NOMO-1 treated with DMSO at 0.1 percent for 48 hours (cell line): ENCODE measurements around the gene ANKRD13D.
"Not testable (repeated sequence)": the region's sequence is repeated elsewhere in the genome, so short reads cannot be mapped to it uniquely, and the experiment has no call there.

Experiments used
- DNase-seq: peaks from one replicate; lab custom pipeline; 2025; ENCODE audit not compliant: unreplicated experiment; lab: John Stamatoyannopoulos, UW

The ANKRD13D gene

DNA sequence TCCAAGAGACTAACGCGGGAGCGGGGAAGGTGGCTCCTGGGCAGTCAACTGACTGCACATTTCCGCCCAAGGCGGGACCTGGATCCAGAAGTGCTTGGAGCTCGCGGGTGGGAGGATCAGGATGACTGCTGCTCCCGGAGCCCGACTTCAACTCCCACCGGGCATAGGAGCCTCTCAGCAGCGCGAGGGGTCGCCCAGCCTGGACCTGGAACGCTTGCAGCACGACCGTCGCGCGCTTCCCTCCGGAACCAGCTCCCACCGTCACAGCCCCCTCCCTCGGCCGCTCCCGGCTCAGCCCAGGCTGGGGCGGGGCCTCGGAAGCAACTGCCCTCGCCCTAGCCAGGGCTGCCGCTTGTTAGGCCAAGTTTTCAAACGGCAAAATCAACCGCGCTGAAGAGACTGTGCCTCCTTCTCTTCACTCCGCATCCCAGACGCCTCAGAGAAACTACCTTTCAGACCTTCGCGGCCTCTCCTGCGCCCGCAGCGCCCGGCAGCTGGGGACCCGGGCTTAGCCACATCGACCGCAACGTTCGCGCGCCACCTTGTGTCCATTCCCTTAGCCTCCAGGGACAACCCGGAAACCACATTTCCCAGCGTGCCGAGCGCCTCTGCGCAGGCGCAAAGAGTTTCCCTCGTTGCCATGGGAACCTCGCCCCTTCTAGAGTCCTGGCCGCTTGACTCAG lies 28.2 kb downstream of the ANKRD13D start:
- DNase-seq = peak; percentile 95

DNA sequence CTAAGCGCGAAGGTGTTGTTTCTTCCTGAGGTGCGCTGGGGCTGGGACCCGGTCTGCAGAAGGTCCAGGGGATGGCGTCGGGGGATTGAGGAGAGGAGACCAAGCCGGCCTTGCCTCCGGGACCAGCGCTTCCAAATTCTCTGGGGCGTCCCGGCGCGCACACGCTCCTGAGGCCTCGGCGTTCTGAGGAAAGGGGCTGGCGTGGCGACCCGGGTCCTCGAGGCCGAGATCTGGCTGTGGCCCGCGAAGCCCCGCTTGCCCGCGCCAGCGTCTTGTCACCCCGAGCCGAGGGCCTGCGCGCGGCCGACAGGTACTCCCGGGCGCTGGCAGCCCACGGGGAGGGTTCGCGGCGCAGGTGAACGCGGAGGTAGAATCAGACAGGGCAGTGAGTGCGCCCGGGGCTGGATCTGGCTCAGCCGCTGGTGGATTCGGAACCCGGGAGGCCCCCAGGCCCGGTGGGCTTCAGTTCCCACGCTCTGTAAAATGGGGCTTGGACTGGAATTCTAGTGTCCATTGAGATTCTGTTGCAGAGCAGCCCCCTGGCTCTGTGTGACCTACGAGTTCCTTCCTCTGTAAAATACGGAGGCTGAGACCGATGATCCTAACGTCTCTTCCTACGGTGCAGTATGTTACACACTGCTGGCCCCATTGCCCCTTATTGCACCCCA lies 28.9 kb downstream of the ANKRD13D start:
- DNase-seq = no peak

DNA sequence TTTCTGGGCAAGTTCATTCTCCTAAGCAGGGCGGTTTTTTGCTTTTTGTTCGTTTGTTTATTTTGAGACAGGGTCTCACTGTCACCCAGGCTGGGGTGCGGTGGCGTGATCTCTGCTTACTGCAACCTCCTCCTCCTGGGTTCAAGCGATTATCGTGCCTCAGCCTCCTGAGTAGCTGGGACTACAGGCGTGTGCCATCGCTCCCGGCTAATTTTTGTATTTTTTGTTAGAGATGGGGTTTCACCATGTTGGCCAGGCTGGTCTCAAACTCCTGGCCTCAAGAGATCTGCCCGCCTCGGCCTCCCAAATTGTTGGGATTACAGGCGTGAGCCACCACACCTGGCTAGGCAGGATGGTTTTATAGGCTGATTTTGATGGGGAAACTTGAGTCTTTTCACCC lies 29.8 kb downstream of the ANKRD13D start:
- DNase-seq = not testable (repeated sequence)

DNA sequence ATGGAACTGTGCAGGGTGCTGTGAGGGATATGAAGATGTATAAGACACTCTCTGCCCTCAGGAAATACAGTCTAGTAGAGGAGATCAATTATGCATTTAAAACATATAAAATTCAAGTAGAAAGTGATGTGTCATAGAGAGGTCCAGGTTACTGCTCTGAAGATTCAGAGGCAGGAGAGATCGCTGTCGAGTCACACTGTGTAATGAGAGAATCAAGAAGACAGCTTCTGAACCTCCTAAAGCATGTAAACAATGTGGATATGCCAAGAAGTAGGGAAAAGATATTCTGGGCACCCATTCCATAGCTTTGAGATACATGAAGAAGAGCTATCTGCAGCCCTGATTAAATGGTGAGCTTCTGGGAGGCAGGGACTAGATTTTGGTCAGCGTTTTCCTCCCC lies 30.9 kb downstream of the ANKRD13D start:
- no peak for DNase-seq

DNA sequence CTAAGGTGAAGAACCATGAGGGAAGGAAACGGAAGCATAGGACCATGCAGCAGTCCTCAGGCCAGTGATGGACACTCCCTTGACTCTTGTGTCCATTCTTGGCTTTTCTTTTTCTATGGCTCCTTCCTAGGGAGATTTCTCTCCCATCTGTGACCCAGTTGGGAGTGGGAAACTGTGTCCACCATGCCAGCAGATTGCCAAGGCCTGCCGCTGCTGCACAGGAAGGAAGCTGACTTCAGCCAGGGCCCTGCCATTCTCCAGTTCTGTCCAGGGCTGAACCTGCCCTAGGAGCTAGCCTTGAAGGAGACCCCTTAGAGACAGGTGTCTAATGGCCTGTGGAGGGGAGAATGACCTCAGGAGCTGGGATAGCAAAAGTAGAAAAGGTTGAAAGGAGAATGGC lies 31.6 kb downstream of the ANKRD13D start:
- DNase-seq = no peak

DNA sequence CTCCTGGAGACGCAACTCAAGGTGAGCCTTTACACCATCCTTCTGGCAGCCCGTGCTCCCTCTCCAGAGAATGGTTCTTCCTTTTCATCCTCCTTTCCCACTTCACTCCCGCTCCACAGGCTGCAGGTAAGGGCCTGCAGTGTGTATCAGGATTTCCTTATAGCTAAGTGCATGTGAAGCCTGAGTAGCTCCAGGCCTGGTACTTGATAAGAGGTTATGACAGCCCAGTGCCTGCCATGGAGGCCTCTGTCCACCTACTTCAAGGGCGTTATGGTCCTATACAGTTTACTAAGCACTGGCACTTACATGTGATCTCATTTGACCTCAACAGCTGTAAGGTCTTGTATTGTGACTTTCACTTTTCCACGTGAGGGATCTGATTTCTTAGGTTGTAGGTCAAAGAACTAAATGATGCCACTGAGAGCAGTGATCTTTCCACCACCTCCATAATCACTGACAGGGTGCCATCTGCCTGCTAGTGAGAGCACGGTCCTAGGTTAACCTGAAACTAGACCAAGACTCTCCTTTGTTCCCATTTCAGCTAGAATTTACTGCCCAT lies 32.3 kb downstream of the ANKRD13D start:
- DNase-seq = no peak

DNA sequence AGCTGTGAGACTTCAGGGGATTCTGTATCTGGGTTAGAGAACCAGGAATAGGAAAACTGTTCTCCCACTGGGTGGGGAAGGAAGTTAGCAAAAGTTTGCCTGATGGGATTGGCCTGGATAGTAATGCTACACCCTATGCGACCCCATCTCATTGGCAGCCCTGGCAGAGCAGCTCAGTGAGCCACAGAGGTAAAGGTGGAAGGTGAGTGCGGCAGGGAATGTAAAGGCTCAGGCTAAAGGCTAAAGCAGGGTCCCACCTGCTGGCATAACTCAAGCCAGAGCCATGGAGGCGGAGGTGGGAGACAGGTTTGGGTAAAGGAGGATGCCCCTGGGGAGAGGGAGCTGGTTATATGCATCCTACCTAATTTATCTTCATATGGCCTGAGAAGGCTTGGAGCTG lies 32.9 kb downstream of the ANKRD13D start:
- no peak for DNase-seq

DNA sequence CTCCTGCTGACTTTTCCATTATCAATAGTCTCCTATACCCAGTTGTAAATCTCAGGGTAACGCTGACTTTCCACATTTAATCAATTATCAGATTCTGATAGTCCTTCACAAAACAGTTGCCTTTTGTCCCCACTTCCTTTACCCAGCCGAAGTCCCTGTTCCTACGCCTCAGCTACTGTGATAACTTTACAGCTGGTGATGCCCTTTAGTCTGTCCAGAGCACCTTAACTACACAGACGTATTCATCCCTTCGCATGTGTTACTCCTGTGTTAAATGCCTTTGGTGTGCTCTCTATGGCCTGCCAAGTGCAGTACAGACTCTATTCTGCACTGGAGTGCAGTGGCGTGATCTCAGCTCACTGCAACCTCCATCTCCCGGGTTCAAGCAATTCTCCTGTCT lies 34.4 kb downstream of the ANKRD13D start:
- DNase-seq = no peak

DNA sequence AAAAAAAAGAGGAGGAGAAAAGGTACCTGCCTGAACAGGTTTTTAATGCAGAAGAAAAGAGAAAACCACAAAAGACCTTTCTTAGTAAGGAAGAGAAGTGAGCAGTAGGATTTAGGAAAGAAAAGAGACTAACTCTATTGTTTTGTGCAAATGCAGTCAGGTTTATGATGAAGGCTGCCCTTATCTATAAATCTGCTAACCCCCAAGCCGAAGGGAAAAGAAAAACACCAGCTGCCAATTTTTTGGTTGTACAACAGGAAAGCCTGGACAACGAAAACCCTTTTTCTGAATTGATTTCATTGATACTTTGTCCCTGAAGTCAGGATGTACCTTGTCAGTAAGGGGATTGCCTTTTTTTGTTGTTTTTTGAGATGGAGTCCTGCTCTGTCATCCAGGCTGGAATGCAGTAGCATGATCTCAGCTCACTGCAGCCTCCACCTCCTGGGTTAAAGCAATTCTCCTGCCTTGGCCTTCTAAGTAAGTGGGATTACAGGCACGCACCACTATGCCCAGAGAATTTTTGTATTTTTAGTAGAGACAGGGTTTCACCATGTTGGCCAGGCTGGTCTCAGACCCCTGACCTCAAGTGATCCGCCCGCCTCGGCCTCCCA lies 43.1 kb downstream of the ANKRD13D start:
- no peak for DNase-seq

DNA sequence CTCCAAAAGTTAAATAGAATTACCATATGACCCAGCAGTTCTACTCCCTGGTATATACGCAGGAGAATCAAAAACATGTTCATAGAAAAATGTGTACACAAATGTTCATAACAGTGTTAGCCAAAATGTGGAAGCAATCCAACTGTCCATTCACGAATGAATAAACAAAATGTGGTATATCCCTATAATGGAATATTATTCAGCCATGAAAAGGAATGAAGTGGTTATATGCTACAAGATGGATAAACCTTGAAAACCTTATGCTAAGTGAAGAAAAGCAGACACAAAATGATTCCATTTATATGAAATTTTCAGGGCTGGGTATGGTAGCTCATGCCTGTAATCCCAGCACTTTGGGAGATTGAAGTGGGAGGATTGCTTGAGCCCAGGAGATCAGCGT lies 48.2 kb downstream of the ANKRD13D start:
- no peak for DNase-seq

DNA sequence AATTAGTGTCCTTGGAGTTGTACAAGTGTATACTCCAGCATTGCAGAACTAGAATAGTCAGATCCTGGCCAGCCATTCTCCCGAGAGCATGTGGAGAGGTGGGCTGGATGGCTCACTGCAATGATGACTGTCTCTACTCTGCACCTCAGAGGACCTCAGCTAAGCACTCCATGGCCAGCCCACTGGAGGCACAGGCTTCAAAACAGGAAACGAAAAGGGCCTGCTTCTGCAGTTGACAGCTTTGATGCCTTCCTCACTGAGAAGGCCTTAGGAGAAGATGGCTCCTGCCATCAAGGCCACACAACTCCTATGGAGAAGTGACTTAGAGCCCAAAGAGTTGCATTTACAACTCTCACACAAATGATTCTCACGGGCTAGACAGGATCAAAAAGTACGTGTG lies 55.2 kb downstream of the ANKRD13D start:
- peak; percentile 16 for DNase-seq

DNA sequence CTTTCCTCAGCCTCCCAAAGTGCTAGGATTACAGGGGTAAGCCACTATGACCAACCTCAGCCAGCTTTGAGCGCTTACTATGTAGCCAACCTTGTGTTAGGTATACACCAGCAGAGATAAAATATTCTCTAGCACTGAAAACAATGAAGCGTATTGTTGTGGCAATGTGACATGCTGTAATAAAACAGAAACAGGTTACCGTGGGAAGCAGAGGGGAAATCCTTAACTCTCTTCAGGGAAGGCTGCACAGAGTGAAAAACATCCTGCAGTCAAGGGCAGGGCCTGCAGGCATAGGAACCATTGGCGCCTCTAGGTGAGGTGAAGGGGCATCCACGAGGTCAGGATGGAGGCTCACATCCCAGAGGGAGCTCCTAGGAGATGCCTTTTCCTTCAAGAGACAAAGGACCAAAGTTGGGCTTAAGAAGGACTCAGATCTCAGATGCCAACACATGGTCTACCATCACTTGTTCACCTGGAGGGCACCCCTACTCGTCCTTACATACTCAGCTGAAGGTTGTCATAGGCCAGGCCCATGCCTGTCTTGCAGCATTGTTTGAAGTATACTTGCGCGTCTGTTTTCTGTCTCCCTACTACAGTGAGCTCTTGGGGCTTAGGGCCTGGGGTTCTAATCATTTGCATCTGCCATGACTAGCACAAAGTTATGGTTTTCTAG lies 56.3 kb downstream of the ANKRD13D start:
- DNase-seq = no peak

DNA sequence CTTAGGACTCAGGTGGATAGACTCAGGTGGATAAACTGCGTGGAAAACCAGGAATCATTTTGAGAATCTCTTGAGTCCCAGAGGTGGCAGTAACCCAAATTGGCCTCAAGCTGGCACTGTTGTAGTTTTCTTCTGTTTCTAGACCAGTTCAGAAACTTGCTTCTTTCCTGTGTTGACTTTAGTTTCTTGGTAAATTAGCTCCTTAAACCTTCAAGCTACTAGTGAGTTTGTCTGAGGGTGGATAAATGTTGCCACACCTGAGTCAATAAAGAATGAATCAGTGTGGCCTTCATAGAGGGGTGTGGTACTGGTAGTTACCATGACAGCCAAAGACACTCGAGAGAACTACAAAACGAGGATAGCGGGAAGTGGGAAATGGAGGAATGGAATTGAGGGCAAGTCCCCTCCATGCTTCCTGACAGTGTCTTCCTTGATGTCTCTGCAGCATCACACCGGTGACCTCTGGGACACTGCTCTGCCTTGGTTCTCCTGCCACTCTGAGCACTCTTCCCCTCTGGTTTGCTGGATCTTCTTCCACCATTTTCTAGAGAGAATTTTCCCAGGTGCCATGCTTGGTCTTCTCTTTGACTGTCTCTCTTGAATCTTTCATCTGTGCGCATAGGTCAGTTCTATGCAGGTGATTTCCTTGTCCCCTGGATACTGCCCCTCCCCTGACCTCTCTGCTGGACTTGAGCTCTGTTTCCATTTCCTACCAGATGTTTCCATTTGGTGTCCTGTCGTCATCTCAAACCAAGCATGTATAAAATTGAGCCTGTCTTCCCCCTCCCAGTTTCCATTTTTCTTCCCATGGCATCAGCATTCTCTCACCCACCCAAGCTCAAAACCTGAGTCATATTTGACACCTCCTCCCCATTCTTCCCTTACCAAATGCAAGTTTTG lies 57.1 kb downstream of the ANKRD13D start:
- peak; percentile 30 for DNase-seq

DNA sequence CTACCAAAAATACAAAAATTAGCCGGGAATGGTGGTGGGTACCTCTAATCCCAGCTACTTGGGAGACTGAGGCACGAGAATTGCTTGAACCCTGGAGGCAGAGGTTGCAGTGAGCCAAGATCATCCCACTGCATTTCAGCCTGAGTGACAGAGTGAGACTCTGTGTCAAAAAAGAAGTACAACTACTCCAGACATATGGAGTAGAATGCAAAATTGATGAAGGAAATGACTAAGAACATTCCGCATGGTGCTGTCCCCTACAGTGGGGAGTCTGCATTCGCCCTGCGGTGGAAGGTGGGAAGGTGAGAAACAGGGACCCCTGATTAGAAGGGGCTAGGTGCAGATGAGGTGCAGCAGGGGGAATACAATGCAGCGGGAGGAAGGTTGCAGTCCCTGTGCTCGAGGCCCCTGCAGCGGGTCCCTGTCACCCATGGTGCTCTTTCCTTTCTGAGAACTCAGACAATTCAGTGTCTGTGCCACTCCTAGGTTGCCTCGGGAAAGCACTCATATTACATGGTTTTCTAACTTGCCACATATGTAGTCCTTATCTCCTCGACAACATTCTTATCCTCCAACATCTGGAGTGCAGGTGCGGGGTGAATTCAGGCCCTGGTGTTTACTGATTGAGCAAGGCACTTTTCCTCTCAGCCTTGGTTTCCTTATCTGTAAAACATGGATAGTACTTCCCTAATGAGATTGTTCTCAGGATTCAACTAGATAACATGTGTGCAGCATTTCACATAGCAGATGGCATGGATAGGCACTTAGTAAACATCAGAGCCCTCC lies 59.1 kb downstream of the ANKRD13D start:
- no peak for DNase-seq

DNA sequence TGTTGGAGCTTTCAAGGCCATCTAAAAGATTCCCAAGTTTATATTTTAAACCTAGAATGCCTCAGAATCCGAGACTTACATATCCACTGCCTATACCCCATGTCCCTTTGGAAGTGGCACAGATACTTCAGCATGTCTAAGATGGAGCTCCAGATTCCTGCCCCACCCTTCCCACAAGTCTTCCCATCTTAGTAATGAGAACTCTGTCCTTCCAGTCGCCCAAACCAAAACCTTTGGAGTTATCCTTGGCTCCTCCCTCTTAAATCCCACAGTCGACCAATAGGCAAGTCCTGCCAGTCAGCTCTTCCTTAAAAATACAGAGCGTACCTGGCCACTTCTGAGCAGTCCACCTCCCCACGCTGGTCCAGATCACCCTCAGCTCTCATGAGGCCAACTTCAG lies 59.9 kb downstream of the ANKRD13D start:
- DNase-seq = no peak

DNA sequence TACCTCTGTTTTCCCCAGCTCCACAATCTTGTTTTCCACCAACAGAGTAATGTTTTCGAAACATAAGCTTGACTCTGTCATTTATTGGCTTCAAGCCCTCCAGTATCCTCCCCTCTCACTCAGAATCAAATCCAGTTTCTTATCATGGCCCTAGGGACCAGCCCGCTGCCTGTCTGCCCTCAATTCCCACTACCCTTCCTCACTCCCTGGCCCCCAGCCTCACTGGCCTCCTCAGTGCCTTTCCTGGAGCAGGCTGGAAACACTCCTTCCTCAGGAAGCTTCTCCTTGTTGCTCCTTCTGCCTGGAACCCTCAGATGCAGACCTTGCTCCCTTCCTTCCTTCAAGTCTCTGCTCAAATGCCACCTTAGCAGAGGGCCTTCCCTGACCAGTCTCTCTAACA lies 60.4 kb downstream of the ANKRD13D start:
- DNase-seq = no peak

DNA sequence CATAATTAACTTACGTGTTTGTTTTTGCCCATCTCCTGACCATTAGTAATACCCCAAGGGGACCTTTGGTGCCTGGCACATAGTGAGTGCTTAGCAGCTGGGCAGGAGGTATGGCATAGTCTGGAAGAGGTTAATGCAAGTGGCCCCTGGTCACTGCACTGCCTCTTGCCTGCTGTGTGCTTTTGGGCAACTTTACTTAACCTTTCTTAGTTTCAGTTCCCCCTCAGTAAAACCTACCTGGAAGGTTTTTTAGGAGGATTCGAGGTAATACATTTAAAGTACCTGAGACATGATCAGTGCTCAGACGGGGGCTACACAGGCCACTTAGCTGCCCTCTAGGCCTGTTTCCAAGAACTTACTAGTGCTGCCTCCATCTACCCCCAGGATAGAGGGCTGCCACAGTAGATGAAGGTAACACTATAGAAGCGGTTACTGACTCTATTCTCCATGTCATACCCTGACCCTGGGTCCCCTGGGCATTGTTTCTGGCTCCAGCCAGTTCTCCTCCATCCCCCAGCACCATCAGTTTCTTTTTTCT lies 60.9 kb downstream of the ANKRD13D start:
- DNase-seq = no peak

DNA sequence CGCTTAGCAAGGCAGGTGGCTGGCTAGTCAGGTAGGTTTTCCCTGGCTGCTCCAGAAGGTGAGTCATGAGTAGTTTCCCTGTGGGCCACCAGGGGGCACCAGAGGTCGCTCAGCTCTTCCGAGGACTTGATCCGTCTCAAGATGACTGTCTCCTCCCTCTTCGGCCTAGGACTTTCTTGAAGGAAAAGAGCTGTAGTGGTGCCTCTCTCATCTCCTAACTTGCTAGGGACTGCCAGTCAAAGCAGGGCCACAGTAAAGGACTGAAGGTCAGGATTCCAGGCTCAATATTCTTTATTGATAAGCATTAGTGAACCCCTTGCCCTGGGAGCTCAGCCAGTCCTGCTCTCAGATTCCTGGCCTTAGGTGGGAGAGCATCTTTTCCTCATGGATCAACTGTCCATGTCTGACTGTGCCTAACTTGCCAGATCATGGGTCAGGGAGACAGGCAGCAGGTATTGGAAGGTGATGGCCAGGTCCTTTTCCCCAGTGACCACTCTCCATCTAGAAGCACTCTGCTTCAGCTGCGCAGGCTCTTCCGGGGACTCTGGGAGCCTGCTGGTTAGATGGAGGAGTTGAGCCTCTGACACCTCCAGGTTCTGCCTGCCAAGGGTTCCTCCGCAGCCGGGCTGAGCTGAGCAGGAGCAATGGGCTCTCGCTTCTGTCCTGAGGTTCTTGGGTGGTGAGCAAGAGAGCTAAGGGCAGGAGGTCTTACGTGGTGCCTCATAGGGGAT lies 62.3 kb downstream of the ANKRD13D start:
- peak; percentile 70 for DNase-seq
